Measurements from ENCODE around the gene CLCN4. TPM values are rescaled to one million over a fixed set of nuclear protein-coding genes. Genes with fewer than 3 reads are reported as not detected.

Gene CLCN4
- total RNA-seq, 2 experiments from 2014 or later, result not detected

DNA sequence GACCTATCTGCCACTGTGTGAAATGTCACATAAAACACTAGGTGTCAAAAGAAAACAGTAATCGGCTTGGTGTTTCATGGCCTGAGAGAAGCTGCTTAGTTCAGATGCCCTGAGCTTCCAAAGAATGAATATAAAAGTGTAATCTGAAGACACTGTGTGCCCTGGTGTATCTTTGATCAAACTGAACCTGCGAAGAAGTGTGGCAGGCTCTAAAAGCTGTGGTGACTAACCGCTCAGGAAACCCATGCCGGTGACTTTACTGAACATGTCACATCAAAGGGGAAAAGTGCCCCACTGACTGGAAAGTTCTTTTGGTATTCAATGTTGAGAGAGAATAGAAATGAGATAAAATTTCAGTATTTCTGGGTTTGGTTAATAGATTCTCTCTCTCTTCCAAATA is 89.1 kb downstream of the CLCN4 start:
- no peak overlapping the region for H3K4me3 ChIP-seq (ENCODE audit: low read length)

DNA sequence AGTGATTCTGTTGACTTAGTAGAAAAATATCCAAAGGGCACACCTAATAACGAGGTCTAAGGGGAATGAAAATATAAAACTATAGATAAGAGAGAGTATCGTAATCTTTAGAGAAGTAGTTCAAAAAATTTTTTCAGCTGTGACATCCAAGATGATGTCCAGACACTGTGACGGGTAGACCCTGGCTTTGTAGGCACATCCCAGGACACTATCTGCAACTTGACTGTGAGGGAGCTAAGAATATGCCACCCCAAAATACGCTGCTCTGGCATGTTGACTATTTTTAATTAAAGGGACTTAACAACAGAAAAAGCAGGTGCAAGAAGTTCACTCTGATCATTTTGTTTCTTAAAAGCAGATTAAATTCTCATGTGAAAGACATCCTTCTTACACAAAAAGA is 89.5 kb downstream of the CLCN4 start:
- Mint-ChIP-seq H3K4me1 (ENCODE audit: low read depth) (no peaks in the 10 kb centered on the region), H3K36me3 (ENCODE audit: low read depth) (no peaks in the 10 kb centered on the region), H3K27me3 (no peaks in the 10 kb centered on the region), H3K9me3 (peaks cover 2% of the 10 kb centered on the region), H3K27ac (no peak overlapping the region), H3K4me3 (no peak overlapping the region)
- Histone ChIP-seq H3K27ac (ENCODE audit: low read depth in 1 of 2, low read length in 2 of 2) (no peak overlapping the region), H3K9me3 (ENCODE audit: control insufficient read depth in 1 of 2, insufficient read depth in 1 of 2, low read length in 2 of 2) (no peaks in the 10 kb centered on the region), H3K4me1 (ENCODE audit: insufficient read depth, low read length) (no peaks in the 10 kb centered on the region), H3K27me3 (ENCODE audit: control insufficient read depth in 1 of 2, insufficient read depth in 2 of 2, low read length in 2 of 2) (no peaks in the 10 kb centered on the region), H3K36me3 (ENCODE audit: insufficient read depth, low read length) (no peaks in the 10 kb centered on the region), H3K4me3 (ENCODE audit: low read length) (no peak overlapping the region)
- POLR2A ChIA-PET, result no interaction called here
- TF ChIP-seq, protein P1, sequence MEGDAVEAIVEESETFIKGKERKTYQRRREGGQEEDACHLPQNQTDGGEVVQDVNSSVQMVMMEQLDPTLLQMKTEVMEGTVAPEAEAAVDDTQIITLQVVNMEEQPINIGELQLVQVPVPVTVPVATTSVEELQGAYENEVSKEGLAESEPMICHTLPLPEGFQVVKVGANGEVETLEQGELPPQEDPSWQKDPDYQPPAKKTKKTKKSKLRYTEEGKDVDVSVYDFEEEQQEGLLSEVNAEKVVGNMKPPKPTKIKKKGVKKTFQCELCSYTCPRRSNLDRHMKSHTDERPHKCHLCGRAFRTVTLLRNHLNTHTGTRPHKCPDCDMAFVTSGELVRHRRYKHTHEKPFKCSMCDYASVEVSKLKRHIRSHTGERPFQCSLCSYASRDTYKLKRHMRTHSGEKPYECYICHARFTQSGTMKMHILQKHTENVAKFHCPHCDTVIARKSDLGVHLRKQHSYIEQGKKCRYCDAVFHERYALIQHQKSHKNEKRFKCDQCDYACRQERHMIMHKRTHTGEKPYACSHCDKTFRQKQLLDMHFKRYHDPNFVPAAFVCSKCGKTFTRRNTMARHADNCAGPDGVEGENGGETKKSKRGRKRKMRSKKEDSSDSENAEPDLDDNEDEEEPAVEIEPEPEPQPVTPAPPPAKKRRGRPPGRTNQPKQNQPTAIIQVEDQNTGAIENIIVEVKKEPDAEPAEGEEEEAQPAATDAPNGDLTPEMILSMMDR (IDR thresholded peaks at IDR 0.05), result no peak
- no peak for DNase-seq
- CTCF ChIA-PET, result no interaction called here
- no peak for ATAC-seq (ENCODE audit: poor library complexity)
- intact Hi-C loops (cut with DNase I, micrococcal nuclease), result no loop called here

More for the DNA sequence above, 89.1 kb downstream of the CLCN4 start:
- Histone ChIP-seq H3K36me3 (ENCODE audit: insufficient read depth, low read length) (no peaks in the 10 kb centered on the region), H3K27ac (ENCODE audit: low read depth in 1 of 2, low read length in 2 of 2) (no peak overlapping the region), H3K4me1 (ENCODE audit: insufficient read depth, low read length) (no peaks in the 10 kb centered on the region), H3K27me3 (ENCODE audit: control insufficient read depth in 1 of 2, insufficient read depth in 2 of 2, low read length in 2 of 2) (no peaks in the 10 kb centered on the region), H3K9me3 (ENCODE audit: control insufficient read depth in 1 of 2, insufficient read depth in 1 of 2, low read length in 2 of 2) (no peaks in the 10 kb centered on the region)
- Mint-ChIP-seq H3K27me3 (no peaks in the 10 kb centered on the region), H3K4me3 (no peak overlapping the region), H3K36me3 (ENCODE audit: low read depth) (no peaks in the 10 kb centered on the region), H3K9me3 (peaks cover 2% of the 10 kb centered on the region), H3K27ac (no peak overlapping the region), H3K4me1 (ENCODE audit: low read depth) (no peaks in the 10 kb centered on the region)
- ATAC-seq (ENCODE audit: poor library complexity) (no peak), DNase-seq (no peak)
- POLR2A ChIA-PET, result no interaction called here
- intact Hi-C loops (cut with DNase I, micrococcal nuclease), result no loop called here
- CTCF ChIA-PET, result no interaction called here
- TF ChIP-seq, protein P1 (IDR thresholded peaks at IDR 0.05), result no peak

DNA sequence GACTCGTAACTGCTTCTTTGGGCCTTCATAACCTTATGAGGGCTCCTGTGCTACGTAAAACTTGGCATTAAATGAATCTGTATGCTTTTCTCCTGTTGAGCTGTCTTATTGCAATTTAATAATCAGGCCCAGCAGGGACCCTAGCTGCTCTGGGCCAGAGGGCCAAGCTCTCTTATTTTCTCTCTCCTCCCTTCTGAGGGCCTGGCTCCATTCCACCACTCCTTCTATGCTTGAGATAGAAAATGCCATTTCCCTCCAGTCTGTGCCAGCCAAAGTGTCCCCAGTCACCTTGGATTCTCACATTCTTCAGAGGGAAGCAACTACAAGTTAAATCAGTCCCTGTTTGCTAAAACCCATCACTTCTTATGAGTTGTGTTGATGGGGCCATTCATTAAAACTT is 90.1 kb downstream of the CLCN4 start:
- DNase-seq, result no peak
- no peaks in the 10 kb centered on the region for H3K4me1 ChIP-seq (ENCODE audit: insufficient read depth, low read length)
- ChIA-PET POLR2A (no interaction called here), CTCF (no interaction called here)
- Mint-ChIP-seq H3K27me3 (no peaks in the 10 kb centered on the region), H3K4me3 (no peak overlapping the region), H3K9me3 (peaks cover 2% of the 10 kb centered on the region), H3K36me3 (ENCODE audit: low read depth) (no peaks in the 10 kb centered on the region), H3K4me1 (ENCODE audit: low read depth) (no peaks in the 10 kb centered on the region), H3K27ac (no peak overlapping the region)
- intact Hi-C loops (cut with DNase I, micrococcal nuclease), result no loop called here
- TF ChIP-seq, protein P1 (IDR thresholded peaks at IDR 0.05), result no peak
- no peaks in the 10 kb centered on the region for H3K36me3 ChIP-seq (ENCODE audit: insufficient read depth, low read length)
- H3K27me3 ChIP-seq (ENCODE audit: control insufficient read depth in 1 of 2, insufficient read depth in 2 of 2, low read length in 2 of 2), result no peaks in the 10 kb centered on the region
- H3K27ac ChIP-seq (ENCODE audit: low read depth in 1 of 2, low read length in 2 of 2), result no peak overlapping the region
- ATAC-seq (ENCODE audit: poor library complexity), result no peak
- H3K9me3 ChIP-seq (ENCODE audit: control insufficient read depth in 1 of 2, insufficient read depth in 1 of 2, low read length in 2 of 2), result no peaks in the 10 kb centered on the region
- H3K4me3 ChIP-seq (ENCODE audit: low read length), result no peak overlapping the region

Data from CD4-positive, alpha-beta T cell (primary cell).